Measurements from ENCODE around the gene ATG14. TPM values are rescaled to one million over a fixed set of nuclear protein-coding genes. Genes with fewer than 3 reads are reported as not detected.
A peak's percentile ranks its signal among the peaks of the same experiment; 100 is the strongest.

The ATG14 gene
- total RNA-seq, 1 experiment from 2014 or later, result 13.6 TPM

DNA sequence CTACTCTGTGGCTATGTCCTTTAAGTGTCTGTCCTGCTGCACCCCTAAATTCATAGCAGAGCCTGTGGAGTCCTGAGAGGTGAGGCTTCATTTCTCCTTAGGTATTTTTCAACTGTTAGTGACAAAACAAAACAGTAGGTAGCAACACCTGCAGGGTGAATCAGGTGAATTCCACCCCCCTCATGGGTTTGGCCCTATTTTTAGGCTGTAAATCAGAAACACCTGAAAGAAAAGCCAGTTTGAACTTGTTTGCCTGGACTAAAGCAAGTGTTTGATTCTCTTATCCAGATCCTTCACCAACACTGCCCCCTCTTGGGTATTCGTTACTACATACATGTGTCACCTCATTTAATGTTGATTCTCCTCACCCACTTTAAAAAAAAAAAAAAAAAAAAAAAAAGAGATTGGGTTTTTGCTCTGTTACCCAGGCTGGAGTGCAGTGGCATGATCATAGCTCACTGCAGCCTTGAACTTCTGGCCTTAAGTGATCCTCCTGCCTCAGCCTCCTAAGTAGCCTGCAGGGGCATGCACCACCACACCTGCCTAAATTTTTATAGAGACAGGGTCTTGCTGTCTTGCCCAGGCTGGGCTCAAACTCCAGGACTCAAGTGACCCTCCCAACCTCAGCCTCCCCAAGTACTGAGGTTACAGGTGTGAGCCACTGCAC is 18.5 kb upstream of the ATG14 start:
- H3K79me2 ChIP-seq (ENCODE audit: low read depth), result no peaks in the 10 kb centered on the region
- H3K36me3 ChIP-seq (ENCODE audit: low read depth), result no peaks in the 10 kb centered on the region
- no peak for TF ChIP-seq EZH2 (IDR thresholded peaks at IDR 0.05; ENCODE audit: low read depth)
- TF ChIP-seq, protein P1, sequence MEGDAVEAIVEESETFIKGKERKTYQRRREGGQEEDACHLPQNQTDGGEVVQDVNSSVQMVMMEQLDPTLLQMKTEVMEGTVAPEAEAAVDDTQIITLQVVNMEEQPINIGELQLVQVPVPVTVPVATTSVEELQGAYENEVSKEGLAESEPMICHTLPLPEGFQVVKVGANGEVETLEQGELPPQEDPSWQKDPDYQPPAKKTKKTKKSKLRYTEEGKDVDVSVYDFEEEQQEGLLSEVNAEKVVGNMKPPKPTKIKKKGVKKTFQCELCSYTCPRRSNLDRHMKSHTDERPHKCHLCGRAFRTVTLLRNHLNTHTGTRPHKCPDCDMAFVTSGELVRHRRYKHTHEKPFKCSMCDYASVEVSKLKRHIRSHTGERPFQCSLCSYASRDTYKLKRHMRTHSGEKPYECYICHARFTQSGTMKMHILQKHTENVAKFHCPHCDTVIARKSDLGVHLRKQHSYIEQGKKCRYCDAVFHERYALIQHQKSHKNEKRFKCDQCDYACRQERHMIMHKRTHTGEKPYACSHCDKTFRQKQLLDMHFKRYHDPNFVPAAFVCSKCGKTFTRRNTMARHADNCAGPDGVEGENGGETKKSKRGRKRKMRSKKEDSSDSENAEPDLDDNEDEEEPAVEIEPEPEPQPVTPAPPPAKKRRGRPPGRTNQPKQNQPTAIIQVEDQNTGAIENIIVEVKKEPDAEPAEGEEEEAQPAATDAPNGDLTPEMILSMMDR (conservative IDR thresholded peaks at IDR 0.05), result peak; percentile 64
- no peaks in the 10 kb centered on the region for H3K27me3 ChIP-seq (ENCODE audit: insufficient read depth, low read depth)
- peak; percentile 70 to 91 for DNase-seq
- no peak overlapping the region for H2AFZ ChIP-seq
- intact Hi-C loops (cut with micrococcal nuclease; ENCODE audit: unreplicated experiment), result loop anchor here (1.0 to 2.0 kb wide), 4 partner anchors 45 to 239 kb away; partner anchors contain the start of genes DLGAP5 and FBXO34
- peak overlapping the region; percentile 50 for H3K4me2 ChIP-seq
- no TSS peak for BruUV-seq (replicated peaks)
- peak overlapping the region; percentile 37; the same call in 1 of the 2 replicates for H3K27ac ChIP-seq
- CTCF ChIA-PET, result interaction anchor here (0.6 to 0.7 kb wide), 4 partner anchors 14 to 218 kb away, joined by 3 to 14 read pairs (median 6); no protein-coding TSS in a partner anchor
- no peaks in the 10 kb centered on the region for H3K9me3 ChIP-seq (ENCODE audit: insufficient read depth, low read depth)
- no peaks in the 10 kb centered on the region for H4K20me1 ChIP-seq (ENCODE audit: insufficient read depth)
- H3K4me3 ChIP-seq, result no peak overlapping the region
- POLR2A ChIA-PET (ENCODE audit: unreplicated experiment), result no interaction called here
- H3K4me1 ChIP-seq (replicated peaks; ENCODE audit: insufficient read depth), result peaks cover 29% of the 10 kb centered on the region
- no peaks in the 10 kb centered on the region for H3K9me2 ChIP-seq (ENCODE audit: insufficient read depth)
- H3F3A ChIP-seq (ENCODE audit: insufficient read depth, low read depth), result peaks cover 19% of the 10 kb centered on the region; the same call in 1 of the 2 replicates

DNA sequence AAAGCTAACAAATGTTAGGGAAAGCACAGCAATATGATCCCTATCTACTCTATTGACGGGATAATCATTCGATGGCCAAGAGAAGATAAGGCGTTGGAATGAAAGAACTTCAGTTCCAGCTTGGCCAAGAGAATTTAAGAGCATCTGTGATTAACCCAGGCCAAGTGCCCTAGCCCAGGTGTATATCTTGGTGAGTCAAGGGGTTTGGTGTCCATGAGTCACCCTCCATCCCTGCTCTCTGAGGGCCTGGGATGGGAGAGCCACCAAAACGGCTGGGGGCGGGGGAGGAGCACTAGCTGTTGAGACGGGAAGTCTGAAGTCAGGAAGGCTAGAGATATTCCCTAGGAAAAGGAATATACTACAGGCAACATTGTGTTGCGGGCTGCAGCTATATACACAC is 15.8 kb upstream of the ATG14 start:
- Histone ChIP-seq H2AFZ (no peak overlapping the region), H3K9me2 (ENCODE audit: insufficient read depth) (no peaks in the 10 kb centered on the region), H3K36me3 (ENCODE audit: low read depth) (no peaks in the 10 kb centered on the region), H3K79me2 (ENCODE audit: low read depth) (no peaks in the 10 kb centered on the region), H3K4me1 (replicated peaks; ENCODE audit: insufficient read depth) (peaks cover 32% of the 10 kb centered on the region), H3K4me3 (no peak overlapping the region), H4K20me1 (ENCODE audit: insufficient read depth) (no peaks in the 10 kb centered on the region), H3K4me2 (peak overlapping the region; percentile 35), H3K9me3 (ENCODE audit: insufficient read depth, low read depth) (no peaks in the 10 kb centered on the region), H3F3A (ENCODE audit: insufficient read depth, low read depth) (peaks cover 18% of the 10 kb centered on the region; the same call in 1 of the 2 replicates), H3K27ac (peak overlapping the region; percentile 43), H3K27me3 (ENCODE audit: insufficient read depth, low read depth) (no peaks in the 10 kb centered on the region)
- intact Hi-C loops (cut with micrococcal nuclease; ENCODE audit: unreplicated experiment), result loop anchor here (1.0 to 5.0 kb wide), 2 partner anchors 15 to 860 kb away; partner anchors contain the start of gene SAMD4A
- no peak for TF ChIP-seq EZH2 (IDR thresholded peaks at IDR 0.05; ENCODE audit: low read depth)
- TF ChIP-seq, protein P1 (conservative IDR thresholded peaks at IDR 0.05), result no peak
- CTCF ChIA-PET, result interaction anchor here (0.6 to 1.2 kb wide), 8 partner anchors 10 to 504 kb away, joined by 3 to 17 read pairs (median 4); no protein-coding TSS in a partner anchor
- DNase-seq, result peak; percentile 82 to 95
- BruUV-seq (replicated peaks), result no TSS peak
- POLR2A ChIA-PET (ENCODE audit: unreplicated experiment), result interaction anchor here (0.6 to 1.1 kb wide), 3 partner anchors 42 to 228 kb away, joined by 4 to 8 read pairs (median 6); no protein-coding TSS in a partner anchor

DNA sequence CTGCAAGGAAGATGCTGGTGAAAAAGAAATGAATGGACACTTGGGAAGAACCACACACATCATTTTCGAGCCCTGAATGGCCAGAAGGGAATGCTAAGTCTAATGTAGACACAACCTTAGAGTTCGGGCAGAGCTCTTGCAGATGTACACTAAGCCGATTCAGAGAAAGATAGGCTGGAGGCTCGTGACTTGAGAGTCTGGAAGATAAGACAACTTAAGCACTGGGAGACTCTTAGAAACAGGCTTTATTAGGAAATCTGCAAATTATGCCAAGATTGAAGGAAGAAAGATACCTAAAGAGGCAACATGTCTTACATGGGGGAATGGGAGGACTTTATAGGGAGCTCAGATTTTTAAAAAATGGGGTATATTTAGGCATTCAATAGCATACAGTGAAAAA is 15.3 kb upstream of the ATG14 start:
- H3K27ac ChIP-seq, result peak overlapping the region; percentile 43
- intact Hi-C loops (cut with micrococcal nuclease; ENCODE audit: unreplicated experiment), result loop anchor here (1.0 to 5.0 kb wide), 2 partner anchors 15 to 860 kb away; partner anchors contain the start of gene SAMD4A

More for the DNA sequence above, 15.3 kb upstream of the ATG14 start:
- DNase-seq, result no peak
- H3F3A ChIP-seq (ENCODE audit: insufficient read depth, low read depth), result peaks cover 18% of the 10 kb centered on the region; the same call in 1 of the 2 replicates
- no peaks in the 10 kb centered on the region for H3K9me3 ChIP-seq (ENCODE audit: insufficient read depth, low read depth)
- no peaks in the 10 kb centered on the region for H3K36me3 ChIP-seq (ENCODE audit: low read depth)
- no peak overlapping the region for H2AFZ ChIP-seq
- H4K20me1 ChIP-seq (ENCODE audit: insufficient read depth), result no peaks in the 10 kb centered on the region
- no peak overlapping the region for H3K4me3 ChIP-seq
- no peak for TF ChIP-seq EZH2 (IDR thresholded peaks at IDR 0.05; ENCODE audit: low read depth)
- TF ChIP-seq, protein P1 (conservative IDR thresholded peaks at IDR 0.05), result no peak
- H3K4me1 ChIP-seq (replicated peaks; ENCODE audit: insufficient read depth), result peaks cover 32% of the 10 kb centered on the region
- CTCF ChIA-PET, result interaction anchor here (0.5 to 1.2 kb wide), 5 partner anchors 9 to 344 kb away, joined by 3 to 17 read pairs (median 7); no protein-coding TSS in a partner anchor
- H3K27me3 ChIP-seq (ENCODE audit: insufficient read depth, low read depth), result no peaks in the 10 kb centered on the region
- no peaks in the 10 kb centered on the region for H3K9me2 ChIP-seq (ENCODE audit: insufficient read depth)
- H3K4me2 ChIP-seq, result peak overlapping the region; percentile 35
- POLR2A ChIA-PET (ENCODE audit: unreplicated experiment), result interaction anchor here (0.6 to 1.1 kb wide), 2 partner anchors 41 to 54 kb away, joined by 4 to 6 read pairs; no protein-coding TSS in a partner anchor
- H3K79me2 ChIP-seq (ENCODE audit: low read depth), result no peaks in the 10 kb centered on the region
- BruUV-seq (replicated peaks), result no TSS peak
